Effector memory CD8-positive, alpha-beta T cell (primary cell): ENCODE data around the gene JAM3.

Source experiments
- ATAC-seq: fragments of 150-1000 bp; cut with Tn5 transposase; replicated peaks from 2 replicates; pipeline ENCODE4 v1.10.0; 2021; ENCODE audit warnings: mild to moderate bottlenecking, moderate library complexity
- DNase-seq, 3 experiments: peaks; one replicate each; pipeline ENCODE4 v3.0.0; 2021
- H3K27ac Mint-ChIP-seq, 2 donors: one replicate each; pipeline ENCODE4 v1.8.0; 2022; ENCODE audit warnings: mild to moderate bottlenecking in 2 of 2, mixed read lengths in 2 of 2, moderate library complexity in 2 of 2
- H3K27me3 Mint-ChIP-seq, 2 donors: one replicate each; pipeline ENCODE4 v1.8.0; 2022; ENCODE audit warnings: mixed read lengths in 2 of 2
- H3K36me3 Mint-ChIP-seq: one replicate; pipeline ENCODE4 v1.8.0; 2022; ENCODE audit warnings: mild to moderate bottlenecking, moderate library complexity, mixed read lengths; ENCODE audit not compliant: insufficient read depth
- H3K4me1 Mint-ChIP-seq, 2 donors: one replicate each; pipeline ENCODE4 v1.8.0; 2022; ENCODE audit warnings: low read depth in 2 of 2, mixed read lengths in 2 of 2
- H3K4me3 Mint-ChIP-seq, 2 donors: one replicate each; pipeline ENCODE4 v1.8.0; 2022; ENCODE audit warnings: mild to moderate bottlenecking in 2 of 2, mixed read lengths in 2 of 2, moderate library complexity in 2 of 2
- H3K9me3 Mint-ChIP-seq, 2 donors: one replicate each; pipeline ENCODE4 v1.8.0; 2022; ENCODE audit warnings: mixed read lengths in 2 of 2

The JAM3 gene

DNA sequence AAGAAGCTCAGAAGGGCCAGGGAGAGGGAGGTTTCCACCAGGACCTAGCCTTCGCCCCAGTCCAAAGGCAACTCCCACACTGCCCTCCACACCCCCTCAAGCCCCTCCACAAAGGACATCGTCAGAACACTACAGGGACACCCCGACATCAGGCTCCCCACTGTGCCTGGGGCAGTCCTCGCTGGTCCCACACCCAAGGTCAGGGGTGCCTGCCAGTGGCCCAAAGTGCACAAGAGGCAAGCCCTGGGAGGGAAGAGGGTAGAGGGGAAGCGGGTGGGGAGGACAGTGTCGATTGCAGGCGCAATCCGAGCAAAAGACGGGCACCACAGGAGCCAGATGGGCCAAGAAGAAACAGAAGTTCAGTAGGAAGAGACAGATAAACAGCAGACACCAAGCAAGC lies 35.6 kb upstream of the JAM3 start:
- Mint-ChIP-seq H3K27me3 (peaks cover 12 to 35% of the 10 kb centered on the region in 2 donors), H3K27ac (peak overlapping the region; percentile 72 to 89), H3K9me3 (no peaks in the 10 kb centered on the region), H3K4me3 (peak overlapping the region; percentile 63 to 91), H3K36me3 (no peaks in the 10 kb centered on the region), H3K4me1 (peaks cover 36 to 45% of the 10 kb centered on the region in 2 donors)
- DNase-seq (no peak), ATAC-seq (no peak)

DNA sequence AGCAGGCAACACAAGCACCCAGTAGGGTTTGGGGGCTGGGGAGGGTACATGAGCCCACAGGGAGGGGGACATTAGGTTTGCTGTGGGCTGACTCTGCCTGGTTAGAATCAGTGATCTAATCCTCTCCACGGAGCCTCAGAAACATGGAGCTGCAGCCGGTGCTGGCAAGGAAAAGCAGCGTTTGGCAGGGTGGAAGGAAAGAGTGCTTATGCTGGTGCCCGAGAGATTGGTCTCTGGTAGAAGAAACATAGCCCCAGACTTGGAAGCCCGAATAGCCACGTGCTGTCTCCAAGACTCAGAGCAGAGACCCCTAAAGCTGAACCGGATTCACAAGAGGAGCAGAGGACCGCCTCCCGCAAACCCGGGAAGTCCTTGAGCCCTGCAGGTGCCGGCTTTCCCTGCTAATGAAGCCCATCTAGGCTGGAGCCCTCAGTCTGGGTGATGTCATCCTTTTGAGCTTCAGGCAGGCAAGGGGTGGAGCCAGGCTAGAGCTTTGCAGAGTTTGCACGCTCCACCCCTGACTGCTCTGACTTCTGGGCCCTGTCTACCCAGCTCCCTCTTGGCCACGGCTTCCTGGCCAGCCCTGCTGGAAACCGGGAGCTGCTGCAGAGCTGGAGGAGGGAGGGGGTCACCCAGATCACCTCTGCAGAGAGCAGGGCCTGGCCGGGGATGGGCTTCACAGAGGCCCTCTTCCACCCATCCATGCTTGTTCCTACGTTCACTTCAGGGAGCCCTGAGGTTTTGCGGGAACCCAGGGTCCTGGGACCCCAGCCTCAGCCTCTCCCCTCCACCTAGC lies 35.0 kb upstream of the JAM3 start:
- Mint-ChIP-seq H3K9me3 (no peaks in the 10 kb centered on the region), H3K27ac (peak overlapping the region; percentile 72 to 89), H3K4me3 (peak overlapping the region; percentile 63 to 91), H3K4me1 (peaks cover 33 to 42% of the 10 kb centered on the region in 2 donors), H3K27me3 (peaks cover 12 to 35% of the 10 kb centered on the region in 2 donors), H3K36me3 (no peaks in the 10 kb centered on the region)
- ATAC-seq (peak; percentile 69), DNase-seq (peak; percentile 16 to 46 (median 32))

DNA sequence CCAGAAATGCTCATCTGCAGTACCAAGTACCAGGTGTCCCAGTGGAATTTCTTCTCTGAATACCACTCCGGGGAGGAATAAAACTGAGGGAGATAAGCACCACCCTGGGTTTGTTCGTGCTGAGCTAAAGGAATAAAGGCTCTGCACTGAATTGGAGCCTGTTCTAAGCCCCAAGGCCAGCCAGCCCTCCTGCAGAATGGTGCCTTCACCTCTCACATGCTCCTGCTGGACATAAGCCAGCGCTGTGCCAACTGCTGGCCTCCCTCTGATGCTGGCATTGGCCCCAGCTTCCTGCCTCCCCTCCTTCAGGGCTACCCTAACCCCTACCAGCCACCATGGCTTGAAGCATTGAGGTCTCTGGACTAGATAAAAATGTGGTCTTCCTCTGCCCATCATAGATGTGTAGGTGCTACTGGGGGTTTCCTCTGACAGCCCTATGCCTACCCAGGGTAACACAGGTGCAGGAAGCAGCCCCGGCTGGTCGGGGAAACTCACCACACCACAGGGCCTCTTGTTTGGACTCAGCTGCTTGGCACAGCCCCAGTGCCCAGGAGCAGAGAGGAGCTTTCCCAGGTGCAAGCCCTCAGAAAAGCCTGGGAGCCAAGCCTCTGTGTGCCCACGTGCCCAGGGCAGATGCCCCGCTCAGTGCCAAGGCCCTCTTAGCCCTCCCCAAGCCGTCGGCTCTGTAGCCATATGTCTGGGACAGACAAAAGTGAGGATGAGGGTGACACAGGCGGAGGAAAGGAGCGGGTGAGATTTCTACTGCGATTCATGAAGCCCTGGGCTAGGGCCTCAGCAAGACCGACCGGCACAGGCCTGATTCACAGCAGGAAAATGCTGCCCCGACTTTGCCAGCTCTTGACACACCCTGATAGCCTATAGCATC lies 34.1 kb upstream of the JAM3 start:
- DNase-seq: no peak
- ATAC-seq: peak; percentile 21
- Mint-ChIP-seq H3K27ac (peak overlapping the region; percentile 44 to 72), H3K9me3 (no peaks in the 10 kb centered on the region), H3K27me3 (peaks cover 12 to 35% of the 10 kb centered on the region in 2 donors), H3K36me3 (no peaks in the 10 kb centered on the region), H3K4me1 (peaks cover 33 to 42% of the 10 kb centered on the region in 2 donors), H3K4me3 (peak overlapping the region; percentile 91 to 94)

DNA sequence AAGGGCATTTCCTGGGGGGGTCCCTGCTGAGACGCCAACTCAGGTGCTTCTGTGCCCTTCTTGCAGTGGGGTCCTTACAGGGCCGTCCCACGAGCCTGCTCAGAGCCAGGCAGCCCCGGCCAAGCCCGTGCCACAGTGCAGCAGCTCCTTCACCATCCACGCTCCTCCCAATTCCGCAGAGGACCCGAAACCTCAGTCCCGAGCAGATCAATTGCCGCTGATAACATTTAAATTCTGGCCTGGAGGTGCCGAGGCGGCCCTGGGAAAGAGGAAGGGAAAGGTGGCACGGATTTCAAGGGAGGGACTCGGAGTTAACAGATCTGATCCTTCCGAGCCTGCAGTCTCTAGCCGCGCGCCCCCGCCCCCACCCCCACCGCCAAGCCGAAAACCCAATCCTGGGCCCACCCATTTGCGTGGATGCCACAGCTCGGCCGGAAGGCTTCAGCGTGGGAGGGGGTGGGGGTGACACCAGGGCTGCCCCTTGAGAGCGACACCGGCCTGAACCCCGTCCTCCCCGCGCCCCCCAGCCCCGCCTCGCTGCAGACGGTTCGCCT lies 32.3 kb upstream of the JAM3 start:
- Mint-ChIP-seq H3K4me3 (peak overlapping the region; percentile 91 to 94), H3K36me3 (no peaks in the 10 kb centered on the region), H3K27me3 (peaks cover 8 to 17% of the 10 kb centered on the region in 2 donors), H3K27ac (peak overlapping the region; percentile 89 to 97), H3K4me1 (peaks cover 33 to 42% of the 10 kb centered on the region in 2 donors), H3K9me3 (no peaks in the 10 kb centered on the region)
- DNase-seq: peak in 1 of 3 experiments; percentile 9
- peak; percentile 18 for ATAC-seq

DNA sequence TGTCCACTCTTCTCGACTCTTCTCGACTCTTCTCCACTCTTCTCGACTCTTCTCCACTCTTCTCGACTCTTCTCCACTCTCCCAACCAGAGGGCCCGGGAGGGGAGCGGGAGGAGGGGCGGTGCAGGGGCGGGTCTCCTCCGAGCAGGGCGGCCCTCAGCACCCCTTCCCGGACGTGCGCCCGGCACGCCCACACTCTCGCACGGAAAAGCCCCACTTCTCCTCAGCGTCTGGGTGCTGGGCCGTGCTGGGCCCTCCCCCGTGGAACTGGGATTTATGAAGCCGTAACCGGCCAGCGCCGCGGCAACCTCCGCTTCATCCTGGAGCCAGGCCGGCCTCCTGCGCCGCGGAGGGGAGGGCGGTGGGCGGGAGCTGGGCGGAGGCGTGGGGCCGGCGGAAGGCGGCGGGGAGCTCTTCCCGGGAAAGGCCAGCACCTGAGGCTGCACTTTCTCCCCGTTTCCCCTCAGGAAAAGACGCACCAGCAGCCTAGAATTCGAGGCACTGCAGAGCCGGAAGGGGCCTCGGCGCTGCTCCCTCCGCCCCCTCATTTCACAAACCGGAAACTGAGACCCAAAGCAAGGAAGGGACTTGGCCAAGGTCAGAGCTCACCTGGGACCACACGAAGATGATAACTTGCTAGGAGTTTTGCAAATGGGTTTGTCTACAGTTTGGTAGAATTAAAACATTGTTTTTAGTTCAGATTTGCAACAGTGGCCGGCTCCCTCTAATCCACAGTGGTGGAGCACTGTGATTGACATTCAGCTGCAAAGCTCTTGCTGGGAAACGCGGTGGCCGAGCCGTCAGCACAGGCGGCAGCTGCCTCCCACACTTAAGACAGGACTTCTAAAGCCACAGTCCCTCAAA lies 31.6 kb upstream of the JAM3 start:
- ATAC-seq (peak; percentile 71), DNase-seq (peak; percentile 16 to 22 (median 19))
- peaks cover 33 to 38% of the 10 kb centered on the region in 2 donors for H3K4me1 Mint-ChIP-seq
- peaks cover 1 to 10% of the 10 kb centered on the region in 2 donors for H3K27me3 Mint-ChIP-seq
- H3K36me3 Mint-ChIP-seq: no peaks in the 10 kb centered on the region
- H3K27ac Mint-ChIP-seq: peak overlapping the region; percentile 89 to 97
- peak overlapping the region; percentile 91 to 94 for H3K4me3 Mint-ChIP-seq
- no peaks in the 10 kb centered on the region for H3K9me3 Mint-ChIP-seq

DNA sequence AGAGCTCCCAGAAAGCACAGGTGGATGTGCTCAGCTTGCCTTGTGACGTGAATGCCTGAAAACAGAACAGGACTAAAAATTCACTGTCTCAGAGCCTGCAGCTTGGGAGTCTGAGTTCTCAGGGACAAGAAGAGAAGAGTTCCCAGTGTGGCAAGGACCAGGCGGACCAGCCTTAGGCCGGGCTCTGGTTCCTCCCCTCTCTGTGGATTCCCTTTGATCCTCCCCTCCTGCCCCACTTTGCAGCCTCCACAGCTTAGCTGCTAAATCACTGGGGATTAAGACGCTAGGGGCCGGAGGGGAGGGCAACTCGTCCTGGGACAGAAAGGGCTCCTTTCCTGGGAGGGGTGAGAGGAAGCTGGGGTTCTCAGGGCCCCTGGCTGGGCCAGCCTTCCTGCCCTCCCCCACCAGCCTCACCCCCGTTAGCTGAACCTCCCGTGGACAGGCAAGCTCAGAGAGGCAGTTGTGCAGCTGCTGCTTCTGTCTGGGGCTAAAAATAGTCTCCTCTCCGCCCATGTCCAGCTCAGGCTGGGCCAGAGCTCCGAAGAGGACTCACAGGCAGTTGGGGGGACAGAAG lies 29.9 kb upstream of the JAM3 start:
- no peaks in the 10 kb centered on the region for H3K36me3 Mint-ChIP-seq
- no peaks in the 10 kb centered on the region for H3K9me3 Mint-ChIP-seq
- DNase-seq: no peak
- H3K4me1 Mint-ChIP-seq: peaks cover 23% of the 10 kb centered on the region in 2 donors
- no peak for ATAC-seq
- peak overlapping the region in 1 of 2 donors; percentile 15 for H3K27ac Mint-ChIP-seq
- H3K27me3 Mint-ChIP-seq: no peaks in the 10 kb centered on the region
- peak overlapping the region in 1 of 2 donors; percentile 91 for H3K4me3 Mint-ChIP-seq

DNA sequence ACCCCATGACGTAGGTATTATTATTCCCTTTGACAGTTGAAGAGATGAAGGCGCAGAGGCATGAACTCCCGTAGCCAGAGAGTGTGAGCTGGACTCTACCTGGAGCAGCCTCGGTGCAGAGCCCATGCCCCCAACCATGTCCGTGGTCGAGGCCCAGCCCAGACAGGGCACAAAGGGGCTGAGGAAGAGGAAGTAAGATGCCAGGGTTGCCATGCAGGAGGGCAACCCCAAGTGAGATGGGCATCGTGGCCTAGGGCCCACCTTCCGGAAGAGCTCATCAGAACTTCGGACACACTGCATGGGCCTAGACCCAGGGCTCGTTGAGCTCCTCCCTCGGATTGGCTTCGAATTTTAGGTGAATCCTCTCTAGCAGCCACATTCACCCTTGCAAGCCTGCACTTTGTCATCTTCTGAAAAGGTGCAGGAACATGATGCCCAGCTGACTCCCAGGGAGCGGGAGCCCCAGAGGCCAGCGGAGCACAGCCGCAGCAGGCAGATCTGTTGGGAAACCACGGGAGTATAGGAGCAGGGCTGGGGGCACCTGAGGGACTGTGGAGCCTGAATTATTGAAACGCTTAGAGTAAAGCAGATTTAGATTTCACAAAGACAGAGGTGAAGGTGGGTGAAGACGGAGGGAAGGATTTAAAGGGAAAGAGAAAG lies 29.0 kb upstream of the JAM3 start:
- ATAC-seq: no peak
- H3K4me1 Mint-ChIP-seq: peaks cover 15 to 19% of the 10 kb centered on the region in 2 donors
- DNase-seq: no peak
- no peaks in the 10 kb centered on the region for H3K9me3 Mint-ChIP-seq
- no peak overlapping the region for H3K4me3 Mint-ChIP-seq
- H3K27me3 Mint-ChIP-seq: peaks cover 0 to 7% of the 10 kb centered on the region in 2 donors
- no peaks in the 10 kb centered on the region for H3K36me3 Mint-ChIP-seq
- no peak overlapping the region for H3K27ac Mint-ChIP-seq

DNA sequence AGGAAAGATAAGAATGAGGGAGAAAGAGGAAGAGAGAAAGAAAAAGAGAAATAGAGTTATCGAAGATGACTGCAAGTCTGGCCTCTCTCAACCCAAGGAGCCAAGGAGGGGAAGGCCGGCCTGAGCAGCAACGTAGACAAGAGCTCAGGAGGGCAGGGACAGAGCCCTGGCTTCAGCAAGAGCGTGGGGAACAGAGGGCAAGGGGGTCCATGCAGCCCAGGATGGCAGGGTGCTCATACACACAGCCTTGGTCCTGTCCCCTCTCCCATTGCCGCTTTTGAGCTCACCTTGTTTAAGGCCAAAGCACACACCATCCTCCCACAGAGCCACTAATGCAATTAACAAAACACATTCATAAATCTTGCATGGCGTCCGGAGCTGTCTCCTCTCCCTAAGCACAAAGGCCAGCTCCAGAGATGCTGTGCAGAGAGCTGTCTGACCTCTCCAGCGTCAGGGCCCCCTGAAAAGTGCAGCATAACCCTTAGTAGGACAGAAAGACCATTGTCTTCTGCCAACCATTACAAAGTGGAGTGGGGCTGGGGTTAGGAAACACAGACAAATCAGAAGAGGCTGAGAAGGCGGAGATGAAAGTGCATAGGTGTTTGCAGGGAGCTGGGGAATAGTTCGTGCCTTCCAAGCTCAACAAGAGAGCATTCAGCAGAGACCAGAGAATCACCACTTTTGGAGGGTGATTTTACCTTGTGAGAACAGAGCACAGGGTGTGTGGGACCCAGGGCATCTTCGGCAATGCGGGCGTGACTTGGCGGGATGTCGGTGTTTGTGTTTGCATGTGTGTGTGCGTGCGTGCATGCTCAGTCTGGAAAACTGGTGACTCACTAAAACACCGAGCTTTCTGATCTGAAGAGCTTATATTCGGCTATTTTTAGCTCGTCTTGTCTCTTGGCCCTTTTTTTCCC lies 28.2 kb upstream of the JAM3 start:
- Mint-ChIP-seq H3K36me3 (no peaks in the 10 kb centered on the region), H3K9me3 (no peaks in the 10 kb centered on the region), H3K27ac (no peak overlapping the region), H3K4me3 (no peak overlapping the region), H3K4me1 (peaks cover 12 to 14% of the 10 kb centered on the region in 2 donors), H3K27me3 (peaks cover 0 to 12% of the 10 kb centered on the region in 2 donors)
- ATAC-seq (no peak), DNase-seq (no peak)

DNA sequence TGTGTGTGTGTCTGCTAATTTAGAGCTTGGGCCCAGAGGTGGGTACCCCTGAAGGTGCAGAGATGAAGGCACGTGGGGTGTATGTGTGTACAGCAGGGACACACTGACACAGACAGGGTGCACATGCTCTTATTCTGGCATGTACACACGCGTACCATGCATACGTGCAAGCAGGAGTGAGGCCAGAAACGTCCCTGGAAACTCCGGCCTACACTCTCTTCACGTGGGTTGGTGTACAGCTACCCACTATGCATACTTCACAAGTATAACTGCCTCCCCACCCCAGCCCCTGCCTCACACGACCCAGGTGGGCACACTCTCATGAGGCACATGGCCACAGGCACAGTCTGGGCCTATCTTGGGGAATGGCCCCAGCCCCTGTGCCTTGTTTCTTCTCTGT lies 27.5 kb upstream of the JAM3 start:
- ATAC-seq: no peak
- Mint-ChIP-seq H3K36me3 (no peaks in the 10 kb centered on the region), H3K27me3 (peaks cover 3 to 19% of the 10 kb centered on the region in 2 donors), H3K27ac (no peak overlapping the region), H3K4me3 (no peak overlapping the region), H3K9me3 (no peaks in the 10 kb centered on the region), H3K4me1 (peaks cover 8 to 11% of the 10 kb centered on the region in 2 donors)
- no peak for DNase-seq

DNA sequence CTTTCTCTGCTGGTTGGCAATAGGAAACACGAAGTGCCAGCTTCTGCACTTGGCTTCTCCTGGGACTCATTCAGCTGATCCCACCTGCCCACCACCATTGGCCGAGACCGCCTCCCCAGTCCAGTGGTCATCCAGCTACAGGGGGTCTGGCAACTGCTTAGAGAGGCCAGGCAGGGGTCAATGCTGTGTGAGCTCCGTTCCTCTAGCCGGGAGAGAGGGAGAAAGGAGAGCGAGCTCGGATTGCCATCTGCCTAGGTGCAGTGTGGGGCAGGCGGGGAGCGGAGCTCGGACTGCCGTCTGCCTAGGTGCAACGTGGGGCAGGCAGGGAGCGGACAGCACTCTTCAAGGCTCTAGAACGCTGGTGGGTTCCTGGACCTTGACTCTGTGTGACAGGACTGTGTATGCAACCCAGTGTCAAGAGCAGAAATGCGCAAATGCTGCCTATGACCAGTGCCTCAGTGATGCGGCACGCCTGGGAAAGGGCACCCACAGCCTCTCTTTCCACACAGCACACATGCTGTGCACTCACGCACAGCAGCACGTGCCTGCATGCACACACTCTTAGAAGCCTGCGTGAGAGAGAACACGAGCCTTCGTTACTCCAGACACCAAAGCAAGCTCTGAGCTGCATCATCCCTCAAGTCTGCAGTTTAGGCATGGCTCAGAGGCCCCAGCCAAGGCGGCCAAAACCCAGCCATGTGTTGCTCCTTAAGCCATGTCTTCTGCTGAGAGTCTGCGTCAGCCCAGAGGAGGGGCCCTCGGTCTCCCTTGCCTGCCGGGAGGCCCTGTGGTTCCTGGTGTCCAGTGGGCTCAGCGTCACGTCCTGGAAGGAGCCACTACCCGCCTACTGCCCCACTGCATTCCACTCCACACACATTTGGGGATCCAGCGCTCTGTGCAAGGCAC lies 26.8 kb upstream of the JAM3 start:
- Mint-ChIP-seq H3K36me3 (no peaks in the 10 kb centered on the region), H3K9me3 (no peaks in the 10 kb centered on the region), H3K4me3 (no peak overlapping the region), H3K4me1 (peaks cover 7 to 8% of the 10 kb centered on the region in 2 donors), H3K27ac (no peak overlapping the region), H3K27me3 (peaks cover 10 to 26% of the 10 kb centered on the region in 2 donors)
- no peak for ATAC-seq
- no peak for DNase-seq
